CD14-positive monocyte (primary cell): ENCODE data around the gene KRTAP19-2. TPM values are rescaled to one million over a fixed set of nuclear protein-coding genes. Genes with fewer than 3 reads are reported as not detected.

Source experiments
- DNase-seq, 3 donors: peaks; one replicate each; pipeline ENCODE4 v3.0.0-alpha.2; 2011 to 2022
- H2AFZ ChIP-seq: 2 replicates; pipeline ENCODE4 v1.6.0; 2012; ENCODE audit warnings: mild to moderate bottlenecking, low read depth, low read length, inconsistent platforms; ENCODE audit not compliant: insufficient read depth, poor library complexity, severe bottlenecking
- H3K27ac ChIP-seq, 2 donors: 1 replicate in 1 of 2; 2 replicates in 1 of 2; pipeline ENCODE4 v1.5.1; 2012 to 2013; ENCODE audit warnings: low read length in 2 of 2, control low read depth in 1 of 2, inconsistent platforms in 1 of 2, low read depth in 1 of 2, mild to moderate bottlenecking in 1 of 2
- H3K27me3 ChIP-seq, 2 donors: one replicate each; pipeline versions ENCODE4 v1.6.0 to v1.6.1; 2011 to 2013; ENCODE audit warnings: low read length in 2 of 2; ENCODE audit not compliant: control insufficient read depth in 2 of 2, insufficient read depth in 2 of 2
- H3K36me3 ChIP-seq, 2 donors: replicated peaks in 1 of 2; 1 replicate in 1 of 2; 2 replicates in 1 of 2; pipeline versions ENCODE4 v1.5.1 to v1.6.1; 2012 to 2013; ENCODE audit warnings: low read length in 2 of 2, control low read depth in 1 of 2, inconsistent platforms in 1 of 2, mild to moderate bottlenecking in 1 of 2; ENCODE audit not compliant: insufficient read depth in 2 of 2, control insufficient read depth in 1 of 2
- H3K4me1 ChIP-seq, 2 donors: 1 replicate in 1 of 2; 2 replicates in 1 of 2; pipeline versions ENCODE4 v1.5.1 to v1.6.1; 2012 to 2013; ENCODE audit warnings: low read length in 2 of 2, control low read depth in 1 of 2, inconsistent platforms in 1 of 2, mild to moderate bottlenecking in 1 of 2, moderate library complexity in 1 of 2; ENCODE audit not compliant: insufficient read depth in 2 of 2, control insufficient read depth in 1 of 2
- H3K4me2 ChIP-seq: replicated peaks from 2 replicates; pipeline ENCODE3; 2012; ENCODE audit warnings: low read length, moderate library complexity, mild to moderate bottlenecking; ENCODE audit not compliant: poor library complexity, severe bottlenecking; ENCODE audit errors: extremely low read depth
- H3K4me3 ChIP-seq, 3 experiments: fragments of 200-600 bp in 1 of 3; sonication (generic) in 1 of 3; replicated peaks in 1 of 3; 1 replicate in 2 of 3; 2 replicates in 1 of 3; pipeline ENCODE4 v1.5.1; 2011 to 2013; ENCODE audit warnings: low read length in 3 of 3, mild to moderate bottlenecking in 3 of 3, control low read depth in 2 of 3, low read depth in 2 of 3, inconsistent platforms in 1 of 3, moderate library complexity in 1 of 3
- H3K79me2 ChIP-seq: 2 replicates; pipeline ENCODE4 v1.6.0; 2012; ENCODE audit warnings: mild to moderate bottlenecking, control low read depth, inconsistent platforms, low read length, moderate library complexity; ENCODE audit not compliant: insufficient read depth
- H3K9ac ChIP-seq: 2 replicates; pipeline ENCODE4 v1.6.0; 2017; ENCODE audit warnings: low read length, mild to moderate bottlenecking; ENCODE audit not compliant: insufficient read depth, poor library complexity, severe bottlenecking
- H3K9me3 ChIP-seq, 2 donors: replicated peaks in 1 of 2; 1 replicate in 1 of 2; 2 replicates in 1 of 2; pipeline versions ENCODE4 v1.5.1 to v1.6.1; 2012 to 2013; ENCODE audit warnings: low read length in 2 of 2, control low read depth in 1 of 2; ENCODE audit not compliant: control insufficient read depth in 1 of 2, insufficient read depth in 1 of 2
- H4K20me1 ChIP-seq: 2 replicates; pipeline ENCODE4 v1.6.0; 2012; ENCODE audit warnings: mild to moderate bottlenecking, low read length, control low read depth, moderate library complexity; ENCODE audit not compliant: insufficient read depth
- H3K27ac Mint-ChIP-seq, 7 donors: one replicate each; pipeline ENCODE4 v1.8.0; 2020; ENCODE audit warnings: mild to moderate bottlenecking in 7 of 7, mixed read lengths in 7 of 7, moderate library complexity in 6 of 7, inconsistent platforms in 2 of 7
- H3K27me3 Mint-ChIP-seq, 3 donors: one replicate each; pipeline ENCODE4 v1.8.0; 2021 to 2022; ENCODE audit warnings: low read depth in 3 of 3, mild to moderate bottlenecking in 3 of 3, mixed read lengths in 3 of 3, moderate library complexity in 3 of 3, inconsistent platforms in 1 of 3
- H3K36me3 Mint-ChIP-seq, 2 donors: one replicate each; pipeline ENCODE4 v1.8.0; 2020; ENCODE audit warnings: mixed read lengths in 2 of 2, inconsistent platforms in 1 of 2, mild to moderate bottlenecking in 1 of 2
- H3K4me1 Mint-ChIP-seq: one replicate; pipeline ENCODE4 v1.8.0; 2020; ENCODE audit warnings: mild to moderate bottlenecking, mixed read lengths
- H3K4me3 Mint-ChIP-seq, 2 donors: one replicate each; pipeline ENCODE4 v1.8.0; 2020; ENCODE audit warnings: mild to moderate bottlenecking in 2 of 2, mixed read lengths in 2 of 2, moderate library complexity in 1 of 2
- H3K9me3 Mint-ChIP-seq, 7 donors: one replicate each; pipeline ENCODE4 v1.8.0; 2020 to 2022; ENCODE audit warnings: mixed read lengths in 7 of 7, mild to moderate bottlenecking in 6 of 7, moderate library complexity in 6 of 7, inconsistent platforms in 2 of 7
- CTCF ChIP-seq: fragments of 200-600 bp; IDR thresholded peaks from one replicate; pipeline ENCODE4 v1.8.0; 2022; ENCODE audit warnings: antibody characterized with exemption, mild to moderate bottlenecking
- WGBS: methylation state at CpG from one replicate; pipeline ENCODE4 v1.1.5; 2013; ENCODE audit warnings: missing lambda C conversion rate; ENCODE audit not compliant: insufficient coverage; 5-methylcytosine and 5-hydroxymethylcytosine counted together
- intact Hi-C, 2 donors: fragments of 100-400 bp; cut with micrococcal nuclease; formaldehyde crosslinking; loops; one replicate each; pipeline versions ENCODE4 v1.15.0 to v1.15.1; 2023
- polyA plus RNA-seq, 3 donors: library from polyadenylated mRNA; depleted of rRNA in 1 of 3; unstranded in 2 of 3; stranded (reverse) in 1 of 3; fragments of 300-500 nt in 2 of 3; fragments of >200 nt in 1 of 3; fragmentation: Illumina TruSeq in 2 of 3; gene quantifications; 1 replicate in 2 of 3; 2 replicates in 1 of 3; pipeline ENCODE4 v1.2.3, GENCODE V29; 2012 to 2021

KRTAP19-2 gene
- polyA plus RNA-seq, 3 donors: not detected

- Mint-ChIP-seq H3K4me1 (no peaks in the 10 kb centered on the region), H3K36me3 (no peaks in the 10 kb centered on the region), H3K27ac (no peak overlapping the region), H3K9me3 (peaks cover 0 to 2% (median 0%) of the 10 kb centered on the region in 7 donors), H3K27me3 (no peaks in the 10 kb centered on the region), H3K4me3 (no peak overlapping the region)
- no peak overlapping the region for H2AFZ ChIP-seq
- WGBS: no CpG with 5 or more reads among the region's 3 CpGs
- H3K4me2 ChIP-seq: no peak overlapping the region
- intact Hi-C loops: no loop called here
- no peak for TF ChIP-seq CTCF
- H3K27ac ChIP-seq: no peak overlapping the region
- no peak for DNase-seq
- H3K9me3 ChIP-seq: no peaks in the 10 kb centered on the region
- no peaks in the 10 kb centered on the region for H4K20me1 ChIP-seq
- no peak overlapping the region for H3K4me3 ChIP-seq
- no peak overlapping the region for H3K9ac ChIP-seq
- H3K27me3 ChIP-seq: no peaks in the 10 kb centered on the region
- H3K4me1 ChIP-seq: no peaks in the 10 kb centered on the region
- H3K36me3 ChIP-seq: no peaks in the 10 kb centered on the region
- no peaks in the 10 kb centered on the region for H3K79me2 ChIP-seq
These were observed 38.7 kb downstream of the KRTAP19-2 start for GRCh38 chr21:30448514-30448913.

GRCh38 chr21:30447056-30447455, 40.2 kb downstream of the KRTAP19-2 start:
- Histone ChIP-seq H3K9ac (no peak overlapping the region), H3K9me3 (no peaks in the 10 kb centered on the region), H3K4me2 (no peak overlapping the region), H4K20me1 (no peaks in the 10 kb centered on the region), H3K27ac (no peak overlapping the region), H3K79me2 (no peaks in the 10 kb centered on the region), H2AFZ (no peak overlapping the region), H3K36me3 (no peaks in the 10 kb centered on the region), H3K4me1 (no peaks in the 10 kb centered on the region), H3K27me3 (no peaks in the 10 kb centered on the region), H3K4me3 (no peak overlapping the region)
- no peak for TF ChIP-seq CTCF
- Mint-ChIP-seq H3K4me3 (no peak overlapping the region), H3K9me3 (peaks cover 0 to under 1% (median 0%) of the 10 kb centered on the region in 7 donors), H3K4me1 (no peaks in the 10 kb centered on the region), H3K27ac (no peak overlapping the region), H3K27me3 (no peaks in the 10 kb centered on the region), H3K36me3 (no peaks in the 10 kb centered on the region)
- intact Hi-C loops: no loop called here
- no peak for DNase-seq
- WGBS: 10% methylated on average over 3 of the region's 4 CpGs
